HG02852 (cell line): ENCODE data around the gene CCDC146.

Experiments used
- ATAC-seq: cut with Tn5 transposase; IDR thresholded peaks from one replicate; pipeline ENCODE4 v1.9.1; 2021; ENCODE audit warnings: mild to moderate bottlenecking, moderate library complexity; ENCODE audit not compliant: unreplicated experiment

Gene CCDC146

DNA sequence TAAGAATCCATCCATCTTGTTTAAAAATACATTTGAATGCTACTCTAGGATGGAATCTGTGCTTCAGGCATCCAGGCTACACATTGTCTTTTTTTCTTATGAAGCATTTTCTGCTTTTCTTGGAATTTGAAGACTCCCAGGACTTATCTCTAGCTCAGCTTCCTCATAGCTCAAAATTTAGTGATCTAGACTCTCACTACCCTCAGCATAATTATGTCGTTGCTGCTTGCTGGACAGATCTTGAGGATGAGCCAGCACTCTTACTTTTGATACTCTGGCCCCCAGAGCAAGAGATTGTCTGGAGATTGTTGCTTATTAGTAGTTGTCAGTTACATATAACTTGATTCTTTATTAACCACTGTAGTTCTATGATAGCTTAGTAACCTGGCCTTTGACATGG is 160.5 kb downstream of the CCDC146 start:
- ATAC-seq: no peak

DNA sequence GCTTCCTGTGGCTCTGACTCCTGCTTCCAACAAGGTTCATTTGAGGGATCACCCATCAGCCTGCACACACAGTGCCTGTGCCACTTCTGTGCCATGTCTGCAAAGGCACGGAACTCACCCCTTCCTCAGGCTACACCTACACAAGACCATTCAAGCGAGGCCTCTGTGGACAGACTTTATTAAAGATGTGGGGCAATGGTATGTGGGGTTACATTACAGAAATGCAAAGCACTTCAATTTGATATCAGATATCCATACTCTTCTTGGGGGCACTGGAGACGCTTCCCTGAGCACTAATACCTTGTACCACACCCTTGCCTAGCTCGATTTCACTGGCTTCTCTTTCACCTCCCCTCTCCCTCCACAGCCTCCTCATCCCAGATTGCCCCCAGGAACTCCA is 161.6 kb downstream of the CCDC146 start:
- ATAC-seq: no peak

DNA sequence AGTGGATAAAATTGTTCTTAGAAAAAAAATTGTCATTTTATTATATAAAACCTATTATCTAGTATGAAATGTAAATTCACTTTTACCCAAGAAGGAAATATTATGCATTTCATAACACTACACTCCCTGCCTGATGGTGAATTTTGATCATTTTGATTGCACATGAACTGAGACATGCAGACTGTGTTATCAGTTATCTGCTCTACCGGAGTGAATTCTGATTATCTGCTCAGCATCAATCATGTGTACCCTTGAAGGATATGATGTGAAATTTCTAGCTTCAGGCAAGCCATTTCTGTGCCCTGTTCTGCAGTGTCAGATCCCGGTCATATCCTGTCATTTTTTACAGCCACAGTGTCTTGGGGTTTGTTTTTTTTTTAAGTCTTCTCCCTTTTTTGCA is 162.2 kb downstream of the CCDC146 start:
- no peak for ATAC-seq

DNA sequence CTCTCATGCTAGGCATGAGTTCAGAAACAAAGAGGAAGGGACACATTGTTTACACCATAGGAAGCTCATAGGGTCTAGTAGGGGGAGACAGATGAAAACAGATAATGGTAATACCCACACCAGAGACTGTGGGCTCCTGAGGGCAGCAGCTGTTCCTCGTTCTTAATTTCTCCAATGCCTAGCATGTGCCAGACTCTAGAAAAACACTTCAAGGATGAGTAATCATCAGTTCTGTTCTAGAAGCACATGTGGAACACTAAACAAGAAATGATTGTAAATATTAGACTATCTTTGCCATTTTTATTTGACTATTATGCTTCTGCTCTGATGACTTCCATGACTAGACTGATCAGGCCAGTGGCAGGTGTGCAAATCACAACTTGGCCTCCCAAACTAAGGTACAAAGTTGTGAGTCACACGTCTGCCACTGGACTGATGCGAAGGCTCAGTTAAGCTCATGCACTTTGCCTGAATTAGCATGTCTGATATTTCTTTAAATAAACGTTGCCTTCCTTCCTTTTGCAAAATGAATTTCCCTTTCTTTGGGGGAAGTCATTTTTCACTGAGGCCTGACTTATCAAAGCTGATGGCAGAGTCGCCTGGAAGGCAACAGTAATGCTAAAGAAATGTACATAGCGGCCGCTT is 166.4 kb downstream of the CCDC146 start:
- ATAC-seq: no peak

DNA sequence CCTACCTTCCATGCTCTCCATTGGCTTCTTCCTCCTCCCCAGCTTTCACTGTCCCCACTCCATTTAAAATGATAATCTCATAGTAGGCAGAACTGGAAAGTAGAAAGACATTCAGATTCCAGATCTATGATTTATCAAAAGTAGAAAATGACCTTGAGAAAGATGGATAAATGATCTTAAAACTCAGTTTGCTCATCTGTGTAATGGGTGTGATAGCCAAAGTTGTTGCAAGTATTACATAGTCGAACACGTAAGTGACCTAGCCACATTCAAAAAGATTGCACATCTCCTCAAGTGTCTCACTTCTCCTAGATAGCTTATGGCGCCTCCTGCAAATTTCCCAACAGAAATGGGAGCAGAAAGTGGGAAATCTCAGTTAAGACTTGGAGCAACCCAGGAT is 167.0 kb downstream of the CCDC146 start:
- ATAC-seq: no peak

DNA sequence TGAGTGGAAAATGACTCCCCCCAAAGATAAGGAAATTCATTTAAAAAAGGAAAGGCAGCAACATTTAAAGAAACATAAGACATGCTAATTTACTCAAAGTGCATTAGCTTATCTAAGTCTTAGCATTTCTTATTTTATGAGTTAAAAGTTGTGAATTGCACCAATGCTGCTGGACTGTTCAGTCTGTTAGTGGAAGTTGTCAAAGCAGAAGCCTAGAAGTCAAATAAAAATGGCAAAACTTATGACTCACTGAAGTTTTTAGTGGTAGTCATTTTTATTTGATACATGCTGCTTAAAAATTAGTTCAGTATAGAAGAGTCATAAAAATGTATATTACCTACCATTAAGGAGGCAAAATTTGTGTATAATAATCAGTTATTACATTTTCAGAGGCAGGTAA is 168.0 kb downstream of the CCDC146 start:
- ATAC-seq: no peak

DNA sequence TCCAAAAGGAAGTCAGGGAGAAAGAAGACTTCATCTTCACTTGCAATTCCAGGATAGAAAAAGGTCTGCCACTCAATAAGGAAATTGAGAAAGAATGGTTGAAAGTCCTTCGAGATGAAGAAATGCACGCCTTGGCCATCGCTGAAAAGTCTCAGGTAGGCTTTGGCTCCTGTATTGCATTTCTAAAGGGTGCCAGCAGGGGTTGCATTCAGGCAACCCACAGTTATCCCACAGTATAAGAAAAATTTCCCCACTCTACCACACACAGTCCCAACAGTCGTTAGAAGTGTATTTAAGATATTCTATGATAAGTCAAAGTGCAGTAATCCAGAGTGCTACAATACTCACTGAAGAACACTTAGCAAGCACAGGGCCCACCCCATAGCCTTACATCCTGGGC is 170.6 kb downstream of the CCDC146 start:
- no peak for ATAC-seq

DNA sequence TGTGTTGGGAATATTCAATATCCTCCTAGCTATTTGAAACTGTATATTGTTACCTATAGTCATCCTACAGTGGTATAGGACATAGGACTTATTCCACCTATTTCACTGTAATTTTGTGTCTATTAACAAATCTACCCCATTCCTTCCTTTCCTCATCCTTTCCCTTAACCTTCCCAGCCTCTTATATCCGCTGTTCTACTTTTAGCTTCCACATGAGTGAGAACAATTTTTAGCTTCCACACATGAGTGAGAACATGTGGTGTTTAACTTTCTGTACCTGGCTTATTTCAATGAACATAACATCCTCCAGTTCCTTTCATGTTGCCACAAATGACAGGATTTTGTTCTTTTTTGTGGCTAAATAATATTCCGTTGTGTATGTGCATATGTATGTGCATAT is 173.1 kb downstream of the CCDC146 start:
- ATAC-seq: no peak

DNA sequence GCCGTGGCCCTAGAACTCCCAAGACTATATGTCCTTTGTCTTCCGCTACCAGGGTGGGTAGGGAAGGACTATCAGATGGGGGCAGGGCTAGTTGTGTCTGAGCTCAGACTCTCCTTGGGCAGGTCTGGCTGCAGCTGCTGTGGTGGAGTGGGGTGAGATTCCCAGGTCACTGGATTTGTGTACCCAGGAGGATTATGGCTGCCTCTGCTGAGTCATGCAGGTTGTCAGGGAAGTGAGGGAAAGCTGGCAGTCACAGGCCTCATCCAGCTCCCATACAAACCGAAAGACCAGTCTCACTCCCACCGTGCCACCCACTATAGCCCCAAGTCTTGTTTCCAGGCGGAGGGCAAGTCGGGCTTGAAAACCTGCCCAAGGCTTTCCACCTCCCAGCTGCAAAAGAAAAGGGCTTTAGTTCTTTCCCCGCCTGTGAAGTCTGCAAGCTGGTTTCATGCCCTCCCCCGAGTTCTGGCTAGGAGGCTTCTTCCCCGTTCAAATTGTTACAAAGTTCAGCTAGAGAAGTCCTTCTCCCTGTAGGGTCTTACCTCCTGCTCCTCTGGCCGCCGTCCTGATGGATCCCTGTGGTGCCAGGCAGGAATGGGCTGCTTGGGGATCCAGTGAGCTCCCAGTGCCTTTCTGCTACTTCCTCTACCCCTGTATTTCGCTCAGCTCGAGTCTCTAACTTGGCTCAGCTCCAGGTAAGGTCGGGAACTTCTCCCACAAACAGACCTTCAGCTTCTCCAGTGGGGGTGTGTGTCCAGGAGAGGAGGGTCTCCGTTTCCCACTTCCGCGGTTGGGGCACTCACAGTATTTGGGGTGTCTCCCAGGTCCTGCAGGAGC is 184.0 kb downstream of the CCDC146 start:
- no peak for ATAC-seq

DNA sequence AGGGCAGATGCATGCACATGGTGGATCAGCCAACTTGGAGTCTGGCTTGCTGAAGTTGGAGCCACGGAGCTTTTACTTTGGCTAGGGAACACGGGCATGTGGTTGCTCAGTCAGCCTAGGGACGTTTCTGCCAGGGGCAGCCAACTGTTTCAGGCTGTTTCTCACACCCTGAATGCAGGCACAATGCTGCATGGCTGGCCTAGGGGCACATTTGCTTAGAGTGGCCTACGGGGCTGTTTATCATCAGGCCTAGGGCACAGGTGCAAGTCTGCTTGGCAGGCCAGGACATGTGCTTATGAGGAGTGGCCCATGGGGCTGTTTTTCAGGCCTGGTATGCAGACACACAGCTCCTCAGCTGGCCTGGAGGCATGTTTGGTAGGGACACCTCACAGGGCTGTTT is 186.4 kb downstream of the CCDC146 start:
- ATAC-seq: no peak

DNA sequence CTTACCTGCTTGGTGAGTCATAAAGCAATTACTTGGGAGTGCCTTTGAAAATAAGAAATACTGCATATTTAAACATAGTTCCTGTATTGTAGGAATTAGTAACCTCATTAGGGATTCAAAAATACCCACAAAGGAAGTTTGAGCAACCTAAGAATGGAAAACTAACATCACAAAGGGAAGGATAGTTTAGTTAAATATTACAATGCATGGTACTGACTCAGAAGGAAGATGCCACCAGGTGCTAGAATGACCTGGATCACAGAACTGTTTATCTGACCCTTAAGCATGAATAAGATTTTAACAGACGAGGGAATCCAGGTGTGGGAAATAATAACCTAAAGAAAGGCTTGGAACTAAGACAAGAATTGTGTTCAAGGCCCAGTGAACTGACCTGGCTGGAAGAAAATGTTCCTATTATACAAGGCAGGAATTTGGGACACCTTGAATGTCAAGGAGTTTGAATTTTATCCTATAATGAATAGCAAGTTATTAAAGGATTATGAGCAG is 187.4 kb downstream of the CCDC146 start:
- no peak for ATAC-seq

DNA sequence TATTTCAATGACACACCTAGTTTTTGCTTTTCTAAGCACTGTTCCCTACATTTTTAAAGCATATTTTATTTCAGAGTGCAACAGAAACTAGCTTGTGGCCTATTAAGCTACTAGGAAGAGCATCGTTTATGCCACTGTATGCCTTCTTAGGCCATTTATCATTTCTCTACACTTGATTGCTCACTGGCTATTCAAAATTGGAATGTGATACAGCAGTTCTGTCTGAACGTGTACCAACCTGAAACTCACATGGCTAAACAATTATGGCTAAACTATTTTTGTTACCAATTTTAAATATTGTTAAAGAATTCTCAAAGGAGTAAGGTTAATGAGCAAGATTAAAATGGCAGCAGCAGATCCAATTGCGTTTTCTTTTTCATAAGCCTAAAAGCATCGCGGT is 188.6 kb downstream of the CCDC146 start:
- ATAC-seq: no peak

DNA sequence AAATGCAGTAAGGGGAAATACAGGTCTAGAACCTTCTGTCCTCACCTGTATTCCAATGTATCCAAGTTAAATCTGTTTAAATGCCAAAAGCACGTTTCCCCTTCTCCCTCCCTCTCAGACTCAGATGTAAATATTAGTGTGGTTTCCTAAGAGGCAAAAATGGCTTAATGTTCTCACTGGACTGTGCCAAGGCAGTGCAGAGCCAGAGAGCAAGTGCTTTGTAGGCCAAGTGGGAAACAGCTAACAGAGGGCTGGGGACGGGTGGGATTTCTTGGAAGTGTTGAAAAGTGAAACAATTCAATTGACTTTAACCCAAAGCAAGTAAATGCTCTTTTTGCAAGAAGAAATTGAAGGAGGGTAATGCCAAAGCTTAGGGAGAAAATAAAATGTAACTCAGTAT is 190.7 kb downstream of the CCDC146 start:
- ATAC-seq: no peak

DNA sequence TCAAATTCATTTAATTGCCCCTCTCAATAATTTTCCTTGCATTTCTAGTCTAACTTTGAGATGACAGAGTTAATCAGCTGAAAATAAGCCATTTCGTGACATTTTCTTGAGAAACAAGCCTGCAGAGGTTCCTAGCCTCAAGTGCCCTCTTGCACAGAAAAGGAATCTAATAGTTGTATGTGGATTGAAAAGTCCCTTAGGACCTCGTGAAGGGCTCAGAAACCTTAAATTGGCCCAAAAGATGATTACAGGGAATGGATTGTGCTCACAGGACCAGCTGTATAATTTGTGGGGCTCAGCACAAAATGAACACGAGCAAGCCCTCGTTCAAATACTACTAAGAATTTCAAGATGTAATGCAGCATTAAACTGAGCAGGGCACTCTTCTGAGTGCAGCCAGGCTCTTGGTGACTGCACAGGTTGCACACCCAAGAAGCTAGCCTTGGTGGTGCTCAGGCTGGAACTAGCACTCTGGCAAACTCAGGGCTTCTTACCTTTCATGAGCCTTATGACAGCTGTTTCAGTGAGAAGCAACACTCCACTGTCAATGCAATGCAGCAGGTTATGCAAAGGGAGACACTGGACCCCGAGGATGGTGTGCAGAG is 191.6 kb downstream of the CCDC146 start:
- no peak for ATAC-seq

DNA sequence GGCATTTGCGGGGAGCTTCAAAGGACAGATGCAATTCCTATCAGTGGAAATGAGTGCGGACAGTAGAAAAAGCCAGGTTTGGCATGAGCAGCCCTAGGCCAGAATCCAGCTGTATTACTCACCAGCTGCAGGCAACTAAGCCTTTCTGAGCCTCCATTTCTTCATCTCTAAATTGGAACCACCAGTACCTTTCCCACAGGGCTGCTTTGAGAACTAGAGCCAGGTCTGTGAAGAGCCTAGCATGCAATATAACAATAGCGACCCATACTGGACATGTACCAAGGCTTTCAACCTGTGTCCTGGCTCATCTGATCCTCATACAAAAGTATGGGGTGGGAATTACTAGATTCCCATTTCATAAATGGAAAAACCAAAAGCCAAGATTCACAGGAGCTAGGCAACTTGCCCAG is 192.8 kb downstream of the CCDC146 start:
- no peak for ATAC-seq

DNA sequence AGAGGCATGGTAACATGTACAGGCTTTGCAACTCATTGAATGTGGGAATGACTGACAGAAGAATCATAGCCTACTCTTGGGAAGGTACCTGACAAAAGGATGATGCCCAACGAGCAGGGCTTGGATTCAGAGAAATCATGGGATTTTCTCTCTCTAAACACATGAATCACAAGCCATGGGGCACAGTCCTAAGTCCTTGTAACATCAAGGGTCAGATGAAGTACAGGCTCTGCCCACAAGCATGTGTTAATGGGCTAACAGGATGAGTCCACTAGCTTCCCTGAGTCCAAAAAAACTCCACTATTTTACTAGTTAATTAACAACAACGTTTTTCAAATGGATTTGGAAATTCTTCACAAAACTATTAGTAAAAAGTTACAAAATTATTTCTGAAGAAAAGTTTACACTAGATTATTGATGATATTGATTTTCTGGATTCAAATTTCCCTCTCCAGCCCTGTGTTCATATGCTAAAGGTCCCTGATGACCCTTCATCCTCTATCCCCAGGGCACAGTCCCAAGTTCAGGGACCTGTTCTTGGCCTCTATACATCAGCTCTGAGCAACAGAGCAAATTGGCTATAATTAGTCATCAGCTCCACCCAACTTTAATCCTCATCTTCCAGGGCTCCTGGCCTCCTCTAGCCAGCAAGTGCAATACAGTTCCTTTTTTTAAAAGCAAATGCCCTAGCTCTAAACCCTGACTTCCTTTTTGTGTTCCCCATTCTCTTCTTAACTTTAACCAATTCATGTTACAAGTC is 194.0 kb downstream of the CCDC146 start:
- no peak for ATAC-seq

DNA sequence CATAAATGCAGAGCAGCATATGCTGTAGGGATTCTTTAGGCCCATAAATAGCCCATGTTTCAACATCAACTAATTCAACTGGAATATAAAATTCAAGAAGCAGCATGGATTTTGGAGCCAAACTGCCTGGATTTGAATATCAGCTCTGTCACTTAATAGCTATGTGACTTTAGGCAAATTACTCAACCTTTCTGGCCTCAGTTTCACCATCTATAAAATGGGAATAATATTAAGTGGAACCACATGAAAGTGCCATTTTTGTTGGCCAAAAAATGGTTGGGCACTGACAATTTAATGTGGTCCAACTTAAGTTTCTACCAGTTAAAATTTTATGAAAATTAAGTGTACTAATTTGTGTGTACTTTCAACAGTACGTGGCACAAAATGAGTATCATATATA is 195.6 kb downstream of the CCDC146 start:
- no peak for ATAC-seq

DNA sequence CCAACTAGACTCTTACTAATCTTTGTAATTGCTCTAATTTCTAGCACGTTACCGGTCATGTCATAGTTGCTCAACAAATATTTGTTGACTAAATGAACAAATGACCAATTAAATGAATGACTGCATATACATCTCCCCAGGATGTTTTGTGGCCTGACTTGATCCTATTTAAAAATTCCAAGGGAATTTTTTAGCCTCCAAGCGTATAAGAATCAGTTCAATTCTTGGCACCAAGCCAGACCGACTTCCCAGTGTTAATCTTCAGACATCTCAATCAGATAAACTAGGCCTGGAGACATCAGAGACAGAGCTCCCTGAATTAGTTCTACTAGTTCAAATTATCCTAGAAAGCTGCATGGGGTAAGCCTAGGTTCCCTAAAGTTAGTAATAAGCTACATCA is 197.7 kb downstream of the CCDC146 start:
- ATAC-seq: no peak

DNA sequence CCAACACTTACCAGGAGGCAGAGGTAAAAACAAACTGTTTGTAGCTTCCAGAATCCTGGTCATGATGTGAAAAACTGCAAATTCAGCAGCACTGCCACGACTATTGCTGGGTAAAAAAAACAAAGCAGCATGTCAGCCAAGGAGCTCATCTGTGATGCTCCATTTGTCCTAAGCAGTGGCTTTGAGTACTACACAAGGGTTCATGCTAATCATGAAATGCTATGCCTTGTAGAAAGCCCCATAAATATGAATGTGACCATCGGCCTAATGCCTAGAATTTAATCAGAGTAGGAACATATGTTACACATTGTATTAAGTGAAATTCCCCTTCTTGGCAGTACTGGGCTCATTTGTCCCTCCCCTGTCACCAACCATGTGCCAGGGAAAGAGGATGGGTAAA is 198.3 kb downstream of the CCDC146 start:
- no peak for ATAC-seq

DNA sequence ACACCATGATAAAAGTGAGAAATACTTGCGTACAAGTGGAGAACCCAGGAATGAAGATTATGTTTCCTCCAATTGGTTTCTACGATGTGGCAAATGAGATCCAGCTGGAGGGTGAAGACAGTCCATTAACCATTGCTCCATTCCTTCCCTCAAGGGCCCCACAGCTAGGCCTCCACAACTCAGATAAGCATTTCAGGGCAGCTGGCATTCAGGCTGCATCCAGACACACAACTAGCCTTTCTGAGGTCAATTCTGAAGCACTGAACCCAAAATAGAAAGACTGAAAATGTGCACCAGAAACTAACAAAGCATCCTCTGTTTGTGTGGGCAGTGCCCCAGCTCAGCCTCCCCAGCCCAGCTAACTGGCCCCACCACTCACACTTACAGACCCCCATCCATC is 198.9 kb downstream of the CCDC146 start:
- ATAC-seq: no peak

DNA sequence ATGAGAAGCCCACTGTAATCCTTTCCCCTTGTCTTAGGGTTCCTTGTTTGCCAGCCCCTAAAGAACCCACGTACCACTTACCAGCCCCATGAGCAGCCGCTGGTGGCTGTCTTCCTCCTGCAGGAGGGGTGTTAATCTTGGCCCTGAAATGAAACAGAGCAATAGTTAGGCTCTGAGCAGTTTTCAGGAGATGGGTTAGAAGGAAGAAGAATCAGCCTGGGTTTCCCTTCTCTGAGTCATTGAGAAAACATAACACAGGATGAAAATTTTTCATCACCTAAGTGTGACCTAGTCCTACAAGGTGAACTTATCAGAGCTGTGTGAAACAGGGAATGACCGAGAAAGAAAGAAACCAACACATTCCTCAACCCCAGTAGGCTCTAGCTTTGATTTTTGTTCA is 203.7 kb downstream of the CCDC146 start:
- no peak for ATAC-seq
